ENCODE measurements around the gene FAM81A.

- no peak for TF ChIP-seq ZNF70 (CRISPR knock-in tag; IDR thresholded peaks at IDR 0.05)
- TF ChIP-seq OSR1 (CRISPR knock-in tag; IDR thresholded peaks at IDR 0.05) = no peak
- TF ChIP-seq ISL1 (CRISPR knock-in tag; IDR thresholded peaks at IDR 0.05) = no peak
- no peak for TF ChIP-seq PATZ1 (CRISPR knock-in tag; IDR thresholded peaks at IDR 0.05; ENCODE audit: borderline replicate concordance)
Measured at GRCh38 chr15:59432389-59432788, 5.6 kb upstream of the FAM81A start.

All from SK-N-SH treated with all-trans-retinoic acid at 6 μM for 48 hours (cell line).